ENCODE results near the gene OR52A1.

- TF ChIP-seq CTCF (IDR thresholded peaks at IDR 0.05; ENCODE audit: low read depth, low read length) (no peak), EZH2phosphoT487 (IDR thresholded peaks at IDR 0.05; ENCODE audit: low read depth) (no peak)
These were observed 48.8 kb upstream of the OR52A1 start for GRCh38 chr11:5203366-5203765.

Data from OCI-LY3 (cell line).